GM18907 (cell line): ENCODE measurements around the gene CAB39.

Experiments
- ATAC-seq: cut with Tn5 transposase; IDR thresholded peaks from one replicate; pipeline ENCODE4 v1.9.1; 2021; ENCODE audit warnings: mild to moderate bottlenecking, moderate library complexity; ENCODE audit not compliant: unreplicated experiment

CAB39 gene

DNA sequence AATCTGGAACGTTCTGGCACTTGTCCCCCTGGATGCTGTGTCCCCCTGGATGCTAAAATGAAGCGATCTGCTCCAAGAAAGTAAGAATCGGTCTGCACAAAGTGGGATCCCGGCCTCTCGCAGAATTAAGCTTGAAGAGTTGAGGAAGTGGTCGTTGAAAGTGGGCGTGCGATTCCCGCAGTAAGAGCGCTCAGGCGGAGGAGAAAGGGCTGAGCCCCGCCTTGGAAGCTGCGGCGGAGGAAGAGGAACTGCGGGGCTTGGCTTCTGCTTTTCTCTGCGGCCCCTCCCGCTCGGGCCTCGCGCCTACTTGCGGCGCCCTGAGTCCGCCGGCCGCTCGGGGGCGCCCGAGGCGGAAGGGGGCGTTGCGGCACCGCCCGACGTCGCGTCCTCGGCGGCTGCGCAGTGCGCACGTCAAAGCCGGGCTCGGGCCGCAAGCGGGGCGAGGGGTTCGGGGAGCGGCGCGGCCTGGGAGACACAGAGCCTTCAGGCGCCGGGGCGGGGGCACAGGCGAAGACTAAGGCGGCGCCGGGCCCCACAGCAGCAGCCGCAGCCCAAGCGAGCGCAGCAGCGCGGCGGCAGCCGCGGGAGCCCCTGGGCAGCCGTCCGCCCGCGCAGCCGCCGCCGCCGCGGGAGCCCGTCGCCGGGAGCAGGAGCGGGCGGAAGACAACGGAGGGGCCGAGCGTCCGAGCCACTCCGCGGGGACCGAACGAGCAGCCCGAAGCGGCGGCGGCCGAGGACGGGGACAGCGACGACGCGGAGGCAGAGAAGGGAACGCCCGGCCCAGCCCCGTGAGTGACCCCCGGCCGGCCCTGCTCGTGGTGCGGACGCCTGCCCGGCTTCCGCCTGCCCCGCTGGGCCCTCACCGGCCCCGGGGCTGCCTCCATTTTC lies at the start of gene CAB39:
CAB39 (plus strand) TSS at position 400 of the 888 bp plus-strand sequence. CDS start 47,160 bp downstream, outside the sequence.
- peak; percentile 88 for ATAC-seq

DNA sequence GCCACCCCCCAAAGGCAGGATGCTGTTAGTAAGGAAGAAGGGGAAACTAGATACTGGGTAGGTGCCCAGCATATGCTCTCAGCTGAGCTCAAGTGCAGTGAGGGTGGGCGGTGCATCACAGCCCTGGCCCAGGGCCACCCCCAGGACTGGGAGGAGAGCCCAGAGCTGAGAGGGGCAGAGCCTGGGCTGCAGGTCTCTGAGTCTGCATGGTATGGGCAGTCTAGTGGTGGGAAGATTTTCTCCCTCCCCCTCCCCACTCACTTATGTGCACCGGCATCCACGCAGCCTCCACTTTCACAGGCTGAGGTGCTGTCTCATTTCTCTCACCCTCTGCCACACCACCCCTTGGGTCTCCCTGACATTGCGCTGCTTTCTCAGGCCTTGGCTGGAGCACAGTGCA lies 48.5 kb upstream of the CAB39 start:
- ATAC-seq = no peak

DNA sequence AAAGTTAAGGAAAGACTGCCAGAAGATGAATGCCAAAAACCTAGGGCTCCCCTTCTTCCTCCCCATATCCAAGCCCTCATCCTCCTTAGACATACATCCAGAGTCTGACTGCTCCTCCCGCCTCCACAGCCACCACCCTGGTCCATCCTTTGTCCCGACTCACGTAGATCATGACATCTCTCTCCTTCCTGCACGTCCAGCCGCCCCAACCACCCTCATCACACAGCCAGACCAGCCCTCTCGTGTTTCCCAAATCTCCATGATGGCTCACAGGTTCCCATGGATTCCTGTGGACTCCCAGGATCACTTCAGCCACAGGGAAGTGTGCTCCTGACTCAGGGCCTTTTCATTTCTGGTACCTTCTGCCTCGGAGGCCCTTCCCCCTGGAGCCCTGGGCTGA lies 47.8 kb upstream of the CAB39 start:
- no peak for ATAC-seq

DNA sequence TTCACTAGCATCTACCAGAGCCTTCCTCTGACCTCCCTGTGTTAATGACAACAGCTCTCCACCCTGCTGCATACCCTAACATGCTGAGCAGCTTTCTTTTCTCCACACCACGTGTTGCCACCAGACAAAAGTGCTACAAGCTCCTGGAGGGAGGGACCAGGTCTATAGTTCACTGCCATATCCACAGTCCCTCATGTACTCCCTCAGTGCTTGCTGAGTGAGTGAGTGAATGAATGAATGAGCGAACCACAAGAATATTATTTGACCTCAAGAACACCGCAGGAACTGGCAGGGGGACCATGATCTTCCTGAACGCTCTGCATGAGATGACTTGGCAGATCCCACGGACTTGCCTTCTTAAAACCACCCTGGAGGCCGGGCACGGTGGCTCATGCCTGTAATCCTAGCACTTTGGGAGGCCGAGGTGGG lies 47.4 kb upstream of the CAB39 start:
- ATAC-seq = peak; percentile 26

DNA sequence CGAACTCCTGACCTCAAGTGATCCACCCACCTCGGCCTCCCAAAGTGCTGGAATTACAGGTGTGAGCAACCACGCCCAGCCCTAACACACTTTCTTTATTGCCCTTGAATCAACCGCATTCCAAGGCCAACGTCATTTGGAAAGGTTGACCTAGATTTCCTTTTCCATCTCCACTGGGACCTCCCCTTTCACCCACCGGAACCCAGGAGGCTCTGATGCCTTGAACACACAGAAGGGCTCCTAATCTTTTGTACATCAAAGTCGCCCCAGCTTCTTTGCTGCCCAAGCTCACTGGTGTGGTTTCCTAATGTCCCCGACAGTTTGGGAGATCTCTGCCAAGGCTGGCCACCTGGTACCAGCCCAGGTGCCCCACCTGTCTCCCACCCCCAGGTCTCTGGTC lies 46.2 kb upstream of the CAB39 start:
- no peak for ATAC-seq

- ATAC-seq = no peak
Observed at GRCh38 chr2:230666885-230667712, 45.5 kb upstream of the CAB39 start.

DNA sequence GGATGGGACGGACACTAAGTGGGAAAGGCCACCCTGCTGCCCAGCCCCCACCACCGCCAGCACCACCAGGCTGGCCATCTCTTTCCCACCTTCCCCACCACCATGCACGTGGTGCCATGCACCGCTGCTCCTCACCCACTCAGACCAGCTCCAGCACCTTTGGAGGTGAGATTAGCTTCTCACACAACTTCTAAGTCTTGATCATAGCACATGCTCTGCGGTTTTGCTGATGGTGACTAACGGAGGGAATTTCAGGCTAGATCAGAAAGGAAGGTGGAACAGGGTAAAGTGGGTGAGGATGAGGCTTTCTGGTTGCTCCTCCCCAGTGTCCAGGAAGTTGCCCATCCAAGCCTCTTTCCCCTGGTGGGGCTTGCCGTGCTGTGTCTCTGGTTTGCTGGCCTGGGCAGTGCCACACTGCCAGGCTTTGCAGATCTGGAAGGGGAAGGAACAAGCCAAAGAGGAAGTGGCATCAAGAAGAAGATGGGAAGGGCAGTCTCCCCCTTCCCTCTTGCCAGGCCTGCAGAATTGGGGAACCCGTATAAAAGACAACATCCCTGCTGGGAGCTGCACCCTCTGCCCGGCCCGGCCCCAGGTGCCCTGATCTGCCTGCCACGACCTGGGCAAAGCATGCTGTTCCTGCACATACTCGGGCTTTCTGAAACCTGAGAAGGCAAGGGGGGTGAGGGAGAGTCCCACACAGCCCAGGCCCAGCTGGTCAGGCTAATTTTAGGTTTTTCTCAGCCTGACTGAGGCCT lies 44.3 kb upstream of the CAB39 start:
- peak; percentile 68 for ATAC-seq

DNA sequence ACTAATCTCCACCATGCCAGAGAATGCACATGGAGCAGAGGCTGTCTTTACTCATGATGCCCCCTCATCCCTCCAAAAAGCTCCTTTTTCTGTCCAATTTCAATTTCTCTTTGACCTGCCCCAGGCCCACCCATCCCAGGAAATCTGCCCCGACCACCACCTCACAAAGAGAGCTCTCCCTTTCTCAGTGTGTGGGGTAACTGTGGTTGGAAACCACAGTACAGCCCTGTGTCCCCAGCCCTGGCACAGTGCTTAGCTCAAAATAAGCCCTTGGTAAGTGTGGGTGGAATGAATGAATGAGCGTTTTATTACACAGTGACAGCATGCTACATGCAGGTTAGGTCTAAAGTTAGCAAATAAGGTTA lies 43.7 kb upstream of the CAB39 start:
- ATAC-seq = peak; percentile 31

GRCh38 chr2:230669386-230669950 lies 43.2 kb upstream of the CAB39 start:
- no peak for ATAC-seq

GRCh38 chr2:230671117-230671516 lies 41.5 kb upstream of the CAB39 start:
- ATAC-seq = no peak

DNA sequence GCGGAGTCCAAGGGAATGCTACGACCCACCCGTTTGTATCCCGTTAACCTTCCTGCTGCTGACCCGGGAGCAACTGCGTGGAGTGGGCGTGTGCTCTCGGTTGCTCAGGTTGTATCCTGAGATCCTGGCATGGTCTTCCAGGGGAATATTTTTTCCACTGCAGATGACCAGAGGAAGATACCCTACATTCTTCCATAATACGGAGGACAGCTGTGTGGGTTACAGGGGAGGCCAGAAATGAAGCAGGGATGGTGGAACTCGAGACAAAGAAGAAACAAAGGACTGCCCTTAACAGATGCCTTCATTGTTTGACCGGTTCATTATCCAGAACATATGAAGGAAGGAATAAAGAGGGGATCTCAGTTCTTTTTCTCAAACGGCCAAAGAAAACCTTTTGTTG lies 39.8 kb upstream of the CAB39 start:
- ATAC-seq = no peak

GRCh38 chr2:230674401-230674800 lies 38.2 kb upstream of the CAB39 start:
- ATAC-seq = no peak

- ATAC-seq = no peak
Observed at GRCh38 chr2:230674966-230675672, 37.5 kb upstream of the CAB39 start.

DNA sequence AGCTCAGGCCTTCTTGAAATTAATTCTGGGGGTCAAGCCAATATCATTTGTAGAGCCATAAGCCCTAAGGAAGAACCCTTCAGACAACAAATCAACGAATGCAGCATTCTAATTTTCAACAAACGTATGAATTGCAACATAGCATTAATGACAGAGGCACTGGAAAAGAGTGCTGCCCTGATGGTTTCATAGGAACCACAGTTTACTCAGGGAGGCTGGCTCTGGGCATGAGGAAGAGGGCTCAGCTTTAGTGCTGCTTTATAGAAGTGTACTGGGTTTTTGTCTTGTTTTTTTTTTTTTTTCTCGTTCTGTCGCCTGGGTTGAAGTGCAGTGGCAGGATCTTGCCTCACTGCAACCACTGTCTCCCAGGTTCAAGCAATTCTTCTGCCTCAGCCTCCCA lies 36.1 kb upstream of the CAB39 start:
- ATAC-seq = no peak

GRCh38 chr2:230677201-230677946 lies 35.3 kb upstream of the CAB39 start:
- no peak for ATAC-seq

DNA sequence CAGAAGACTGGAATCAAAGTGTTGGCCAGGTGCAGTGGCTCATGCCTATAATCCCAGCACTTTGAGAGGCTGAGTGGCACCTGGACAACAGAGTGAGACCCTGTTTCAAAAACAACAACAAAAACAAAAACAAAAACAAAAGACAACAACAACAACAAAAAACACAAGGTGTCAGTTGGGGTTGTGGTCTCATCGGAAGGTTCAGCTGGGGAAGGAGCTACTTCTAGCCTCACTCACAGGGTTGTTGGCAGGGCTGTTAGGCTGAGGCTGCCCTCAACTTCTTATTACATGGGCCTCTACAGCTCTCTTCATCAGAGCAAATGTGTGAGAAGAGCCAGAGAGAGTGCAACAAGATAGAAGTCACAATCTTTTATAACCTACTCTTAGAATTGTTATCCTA lies 34.6 kb upstream of the CAB39 start:
- no peak for ATAC-seq

DNA sequence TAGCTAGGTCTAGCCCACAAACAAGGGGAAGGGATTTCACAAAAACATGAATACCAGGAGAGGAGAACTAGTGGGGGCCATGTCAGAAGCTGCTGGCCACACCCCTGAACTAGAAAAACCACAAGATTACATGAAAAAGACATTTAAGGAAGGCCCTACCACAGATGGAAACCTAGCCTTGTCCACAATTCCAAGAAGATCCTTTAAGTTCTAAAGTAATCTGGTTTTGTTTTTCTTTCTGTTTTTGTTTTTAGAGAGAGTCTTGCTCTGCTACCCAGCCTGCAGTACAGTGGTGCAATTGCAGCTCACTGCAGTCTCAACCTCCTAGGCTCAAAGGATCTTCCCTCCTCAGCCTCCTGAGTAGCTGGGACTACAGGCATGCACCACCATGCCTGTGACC lies 34.2 kb upstream of the CAB39 start:
- no peak for ATAC-seq

- ATAC-seq = no peak
Observed at GRCh38 chr2:230680463-230681170, 32.0 kb upstream of the CAB39 start.

GRCh38 chr2:230681171-230681545 lies 31.5 kb upstream of the CAB39 start:
- no peak for ATAC-seq
